ENCODE results near the gene PODXL2. TPM values are rescaled to one million over a fixed set of nuclear protein-coding genes. Genes with fewer than 3 reads are reported as not detected.

PODXL2 gene
- total RNA-seq, 2 experiments from 2014 or later = 1.9 TPM

DNA sequence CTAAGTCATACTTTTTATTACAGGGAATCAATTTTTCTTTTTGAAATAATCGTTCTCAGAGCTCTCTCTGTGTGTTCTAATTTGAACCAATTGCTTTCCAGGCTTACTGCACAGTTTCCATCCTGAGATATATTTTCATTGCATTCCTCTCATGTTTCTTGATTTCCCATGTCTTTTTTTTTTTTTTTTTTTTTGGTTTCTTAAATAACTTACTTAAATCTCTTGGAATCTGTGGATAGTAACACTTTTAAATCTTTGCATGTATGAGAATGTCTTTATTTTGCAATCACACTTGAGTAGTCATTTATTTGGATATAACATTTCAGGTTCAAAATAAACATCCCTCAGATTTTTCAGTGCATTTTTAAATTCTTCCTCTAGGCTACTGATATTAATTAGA lies 29.2 kb downstream of the PODXL2 start:
- no peak for ATAC-seq
- intact Hi-C loops (cut with DNase I, micrococcal nuclease) = loop anchor here in 1 of 2 experiments (10.0 kb wide), 1 partner anchor 177 kb away; no protein-coding TSS in a partner anchor
- CTCF ChIA-PET = interaction anchor here (0.6 to 0.9 kb wide), 2 partner anchors 14 to 28 kb away, joined by 3 to 4 read pairs; partner anchors contain the start of gene ABTB1

DNA sequence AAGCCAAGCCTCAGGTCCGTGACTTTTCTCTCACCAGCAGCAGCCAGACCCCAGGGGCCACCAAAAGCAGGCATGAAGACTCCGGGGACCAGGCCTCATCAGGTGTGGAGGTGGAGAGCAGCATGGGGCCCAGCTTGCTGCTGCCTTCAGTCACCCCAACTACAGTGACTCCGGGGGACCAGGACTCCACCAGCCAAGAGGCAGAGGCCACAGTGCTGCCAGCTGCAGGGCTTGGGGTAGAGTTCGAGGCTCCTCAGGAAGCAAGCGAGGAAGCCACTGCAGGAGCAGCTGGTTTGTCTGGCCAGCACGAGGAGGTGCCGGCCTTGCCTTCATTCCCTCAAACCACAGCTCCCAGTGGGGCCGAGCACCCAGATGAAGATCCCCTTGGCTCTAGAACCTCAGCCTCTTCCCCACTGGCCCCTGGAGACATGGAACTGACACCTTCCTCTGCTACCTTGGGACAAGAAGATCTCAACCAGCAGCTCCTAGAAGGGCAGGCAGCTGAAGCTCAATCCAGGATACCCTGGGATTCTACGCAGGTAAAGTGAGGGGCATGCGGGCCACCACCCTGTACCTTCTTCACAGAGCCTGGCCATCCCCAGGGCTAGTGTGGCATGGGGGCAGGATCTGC lies 31.8 kb downstream of the PODXL2 start:
- H3K27ac Mint-ChIP-seq = no peak overlapping the region
- H3K36me3 Mint-ChIP-seq (ENCODE audit: low read depth) = no peaks in the 10 kb centered on the region
- H3K27me3 Mint-ChIP-seq = no peaks in the 10 kb centered on the region
- H3K9me3 Mint-ChIP-seq (ENCODE audit: low read depth) = no peaks in the 10 kb centered on the region
- CTCF ChIA-PET = no interaction called here
- no peaks in the 10 kb centered on the region for H3K4me1 Mint-ChIP-seq
- POLR2A ChIA-PET = interaction anchor here (0.6 kb wide), 1 partner anchor 275 kb away, joined by 4 read pairs; no protein-coding TSS in a partner anchor
- intact Hi-C loops (cut with DNase I, micrococcal nuclease) = no loop called here
- ATAC-seq (no peak), DNase-seq (no peak)
- no peak overlapping the region for H3K4me3 Mint-ChIP-seq

More for the DNA sequence above, 29.2 kb downstream of the PODXL2 start:
- no peak overlapping the region for H3K4me3 Mint-ChIP-seq
- no peak overlapping the region for H3K27ac Mint-ChIP-seq
- no peaks in the 10 kb centered on the region for H3K27me3 Mint-ChIP-seq
- no peaks in the 10 kb centered on the region for H3K36me3 Mint-ChIP-seq (ENCODE audit: low read depth)
- no peak for DNase-seq
- H3K9me3 Mint-ChIP-seq (ENCODE audit: low read depth) = no peaks in the 10 kb centered on the region
- POLR2A ChIA-PET = interaction anchor here (0.7 kb wide), 1 partner anchor 621 kb away, joined by 4 read pairs; no protein-coding TSS in a partner anchor
- H3K4me1 Mint-ChIP-seq = no peaks in the 10 kb centered on the region

DNA sequence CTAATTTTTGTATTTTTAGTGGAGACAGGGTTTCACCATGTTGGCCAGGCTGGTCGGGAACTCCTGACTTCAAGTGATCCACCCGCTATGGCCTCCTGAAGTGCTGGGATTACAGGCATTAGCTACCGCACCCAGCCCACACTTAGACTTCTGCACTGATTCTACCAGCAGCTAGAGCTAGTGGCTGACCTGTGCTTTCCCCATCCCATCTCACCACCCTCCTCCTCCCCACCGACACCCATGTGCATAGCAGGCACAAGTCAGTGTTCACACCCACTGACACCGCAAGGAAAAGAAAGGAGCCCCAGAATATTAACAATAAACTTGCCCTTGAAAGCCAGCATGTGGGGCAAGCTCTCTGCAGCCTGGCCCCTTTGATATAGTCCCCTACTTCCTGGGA lies 32.6 kb downstream of the PODXL2 start:
- H3K27ac Mint-ChIP-seq = no peak overlapping the region
- H3K4me3 Mint-ChIP-seq = no peak overlapping the region
- no peak for DNase-seq
- CTCF ChIA-PET = interaction anchor here (0.7 to 1.5 kb wide), 2 partner anchors 10 to 120 kb away, joined by 4 read pairs; no protein-coding TSS in a partner anchor
- no peak for ATAC-seq
- no peaks in the 10 kb centered on the region for H3K4me1 Mint-ChIP-seq
- intact Hi-C loops (cut with DNase I, micrococcal nuclease) = no loop called here
- POLR2A ChIA-PET = interaction anchor here (0.6 kb wide), 1 partner anchor 274 kb away, joined by 4 read pairs; no protein-coding TSS in a partner anchor
- no peaks in the 10 kb centered on the region for H3K36me3 Mint-ChIP-seq (ENCODE audit: low read depth)
- no peaks in the 10 kb centered on the region for H3K9me3 Mint-ChIP-seq (ENCODE audit: low read depth)
- H3K27me3 Mint-ChIP-seq = no peaks in the 10 kb centered on the region

DNA sequence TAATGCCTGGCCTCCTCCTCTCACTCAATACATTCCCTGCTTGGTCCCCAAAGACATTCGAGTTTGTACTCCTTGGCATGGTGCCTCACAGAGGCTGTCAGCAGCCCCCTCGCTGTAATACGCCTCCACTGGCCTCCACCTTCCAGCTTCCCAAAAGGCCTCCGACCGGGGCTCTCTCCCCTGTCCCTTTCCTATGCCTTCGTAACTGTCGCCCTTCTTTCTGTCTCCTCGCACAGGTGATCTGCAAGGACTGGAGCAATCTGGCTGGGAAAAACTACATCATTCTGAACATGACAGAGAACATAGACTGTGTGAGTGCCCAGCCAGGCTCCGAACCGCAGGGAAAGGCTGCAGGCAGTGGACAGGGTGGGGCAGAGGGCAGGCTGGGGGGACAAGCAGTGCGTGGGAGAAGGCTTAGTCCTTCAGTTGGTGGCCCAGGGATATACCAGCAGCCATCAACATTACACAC lies 33.0 kb downstream of the PODXL2 start:
- no peak overlapping the region for H3K4me3 Mint-ChIP-seq
- ATAC-seq (no peak), DNase-seq (no peak)
- H3K4me1 Mint-ChIP-seq = no peaks in the 10 kb centered on the region
- POLR2A ChIA-PET = interaction anchor here (1.3 kb wide), 1 partner anchor 10 kb away, joined by 3 read pairs; no protein-coding TSS in a partner anchor
- intact Hi-C loops (cut with DNase I, micrococcal nuclease) = no loop called here
- H3K9me3 Mint-ChIP-seq (ENCODE audit: low read depth) = no peaks in the 10 kb centered on the region
- no peak overlapping the region for H3K27ac Mint-ChIP-seq
- no peaks in the 10 kb centered on the region for H3K36me3 Mint-ChIP-seq (ENCODE audit: low read depth)
- no peaks in the 10 kb centered on the region for H3K27me3 Mint-ChIP-seq
- CTCF ChIA-PET = interaction anchor here (0.7 to 1.5 kb wide), 2 partner anchors 11 to 120 kb away, joined by 4 read pairs; no protein-coding TSS in a partner anchor

DNA sequence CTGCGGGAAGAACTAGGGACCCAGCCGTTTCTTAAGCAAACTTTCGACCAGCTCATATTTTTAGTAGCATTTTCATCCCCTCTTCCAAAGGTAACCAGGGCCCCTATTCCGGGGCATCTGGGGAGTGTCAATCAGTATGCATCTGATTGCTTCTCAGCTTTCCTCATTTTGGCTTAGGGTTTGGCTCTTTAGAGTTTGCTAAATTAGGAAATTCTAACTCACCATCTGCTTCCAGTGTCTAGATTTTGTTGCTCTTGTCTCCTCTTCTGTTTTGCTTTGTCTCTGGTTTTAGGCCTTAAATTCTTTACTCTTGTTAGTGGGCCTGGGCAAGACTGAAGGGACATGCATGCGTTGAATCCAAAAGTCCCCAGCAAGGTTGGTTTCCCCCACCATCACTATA lies 34.2 kb downstream of the PODXL2 start:
- ATAC-seq (no peak), DNase-seq (no peak)
- POLR2A ChIA-PET = interaction anchor here (1.3 kb wide), 1 partner anchor 9 kb away, joined by 3 read pairs; no protein-coding TSS in a partner anchor
- CTCF ChIA-PET = no interaction called here
- Mint-ChIP-seq H3K9me3 (ENCODE audit: low read depth) (no peaks in the 10 kb centered on the region), H3K27me3 (no peaks in the 10 kb centered on the region), H3K27ac (no peak overlapping the region), H3K4me1 (no peaks in the 10 kb centered on the region), H3K4me3 (no peak overlapping the region), H3K36me3 (ENCODE audit: low read depth) (no peaks in the 10 kb centered on the region)
- intact Hi-C loops (cut with DNase I, micrococcal nuclease) = no loop called here

DNA sequence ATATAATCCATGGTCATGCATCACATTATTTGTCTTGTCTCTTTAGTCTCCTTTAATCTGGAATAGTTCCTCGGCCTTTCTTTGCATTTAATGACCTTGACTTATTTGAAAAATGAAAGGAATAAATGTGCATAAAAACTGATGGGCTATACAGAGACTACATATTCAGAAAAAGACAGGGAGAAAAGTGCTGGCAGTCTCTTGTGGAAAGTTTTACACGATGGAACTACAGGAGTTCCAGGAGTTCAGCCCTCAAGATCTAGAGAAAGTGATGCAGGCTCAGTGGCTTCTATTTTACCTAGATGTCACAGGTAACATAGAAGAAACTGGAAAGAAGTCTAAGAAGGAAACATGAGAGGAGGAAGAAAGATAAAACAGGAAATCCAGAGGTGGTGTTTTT lies 36.2 kb downstream of the PODXL2 start:
- no peaks in the 10 kb centered on the region for H3K4me1 Mint-ChIP-seq
- H3K4me3 Mint-ChIP-seq = no peak overlapping the region
- intact Hi-C loops (cut with DNase I, micrococcal nuclease) = no loop called here
- POLR2A ChIA-PET = no interaction called here
- H3K27me3 Mint-ChIP-seq = no peaks in the 10 kb centered on the region
- no peaks in the 10 kb centered on the region for H3K36me3 Mint-ChIP-seq (ENCODE audit: low read depth)
- CTCF ChIA-PET = no interaction called here
- ATAC-seq = no peak
- DNase-seq = no peak
- no peaks in the 10 kb centered on the region for H3K9me3 Mint-ChIP-seq (ENCODE audit: low read depth)
- H3K27ac Mint-ChIP-seq = no peak overlapping the region

DNA sequence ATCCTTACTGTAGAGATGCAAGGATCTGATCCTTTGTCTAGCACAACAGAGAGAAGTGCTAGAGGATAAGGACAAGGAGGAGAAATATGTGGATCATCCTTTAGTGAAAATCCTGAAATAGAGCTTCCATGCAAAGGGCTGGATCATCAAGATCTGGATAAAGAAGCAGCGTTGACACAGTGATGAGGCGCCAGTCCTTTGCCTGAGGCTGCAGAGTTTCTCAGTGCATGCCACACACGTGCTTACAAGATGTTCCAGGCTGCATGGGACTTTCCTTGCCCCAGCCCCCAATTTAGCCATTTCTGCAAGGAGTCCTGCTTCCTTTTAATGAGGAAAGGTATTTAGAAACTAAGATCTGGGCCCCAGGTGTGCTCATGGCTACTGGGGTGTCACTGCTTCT lies 36.6 kb downstream of the PODXL2 start:
- DNase-seq (no peak), ATAC-seq (no peak)
- H3K27ac Mint-ChIP-seq = no peak overlapping the region
- H3K4me3 Mint-ChIP-seq = no peak overlapping the region
- intact Hi-C loops (cut with DNase I, micrococcal nuclease) = no loop called here
- H3K4me1 Mint-ChIP-seq = no peaks in the 10 kb centered on the region
- H3K9me3 Mint-ChIP-seq (ENCODE audit: low read depth) = no peaks in the 10 kb centered on the region
- H3K27me3 Mint-ChIP-seq = no peaks in the 10 kb centered on the region
- ChIA-PET POLR2A (no interaction called here), CTCF (no interaction called here)
- no peaks in the 10 kb centered on the region for H3K36me3 Mint-ChIP-seq (ENCODE audit: low read depth)

DNA sequence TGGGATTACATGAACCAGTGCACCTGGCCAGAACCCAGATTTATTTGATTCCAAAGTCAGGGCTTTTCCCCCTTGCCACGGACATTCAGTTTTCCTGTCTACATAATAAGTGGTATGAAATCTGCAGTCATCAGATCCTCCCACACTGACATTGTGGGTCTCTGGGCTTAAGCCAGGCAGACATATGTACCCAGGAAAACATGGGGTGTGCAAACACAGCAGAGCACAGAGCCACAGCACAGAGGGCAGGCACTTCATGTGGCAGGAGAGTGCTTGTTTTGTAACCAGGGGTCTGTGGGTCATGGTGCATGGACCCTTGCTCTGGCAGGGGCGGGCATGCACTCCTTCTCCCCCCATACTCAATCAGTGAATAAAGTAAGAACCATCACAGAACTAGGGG lies 37.7 kb downstream of the PODXL2 start:
- H3K27ac Mint-ChIP-seq = no peak overlapping the region
- no peaks in the 10 kb centered on the region for H3K36me3 Mint-ChIP-seq (ENCODE audit: low read depth)
- H3K27me3 Mint-ChIP-seq = no peaks in the 10 kb centered on the region
- ATAC-seq (no peak), DNase-seq (no peak)
- POLR2A ChIA-PET = no interaction called here
- H3K4me1 Mint-ChIP-seq = peaks cover 2% of the 10 kb centered on the region
- CTCF ChIA-PET = no interaction called here
- H3K9me3 Mint-ChIP-seq (ENCODE audit: low read depth) = no peaks in the 10 kb centered on the region
- intact Hi-C loops (cut with DNase I, micrococcal nuclease) = no loop called here
- H3K4me3 Mint-ChIP-seq = no peak overlapping the region

DNA sequence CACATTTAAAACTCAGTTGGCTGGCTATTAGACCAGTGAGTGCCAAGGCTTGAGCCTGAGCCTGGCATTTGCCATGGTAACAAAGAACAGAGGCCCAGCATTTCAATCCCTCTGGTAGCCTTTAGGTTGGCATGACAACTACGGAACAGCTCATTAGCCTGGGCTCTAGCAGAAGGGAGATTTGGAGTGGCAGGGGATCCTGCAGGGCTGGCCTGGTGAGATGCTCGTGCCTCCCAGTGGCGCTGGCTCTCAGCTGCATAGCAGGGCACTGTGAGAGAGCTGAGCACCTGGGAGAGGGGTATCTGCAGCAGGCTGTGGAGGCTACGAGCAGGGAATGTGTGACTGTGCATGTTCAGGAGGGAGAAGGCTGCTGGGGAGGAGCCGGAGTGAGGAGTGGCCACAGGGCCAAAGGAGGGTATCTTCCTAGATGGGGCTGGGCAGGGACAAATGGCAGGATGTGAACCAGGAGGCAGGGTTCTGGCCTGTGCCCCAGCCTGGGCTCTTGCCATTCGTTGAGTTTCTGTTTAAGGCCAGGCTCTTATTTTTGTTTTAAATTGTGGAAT lies 38.2 kb downstream of the PODXL2 start:
- no peaks in the 10 kb centered on the region for H3K27me3 Mint-ChIP-seq
- no peak for DNase-seq
- POLR2A ChIA-PET = no interaction called here
- intact Hi-C loops (cut with DNase I, micrococcal nuclease) = no loop called here
- no peaks in the 10 kb centered on the region for H3K36me3 Mint-ChIP-seq (ENCODE audit: low read depth)
- H3K27ac Mint-ChIP-seq = no peak overlapping the region
- no peak for ATAC-seq
- no peaks in the 10 kb centered on the region for H3K9me3 Mint-ChIP-seq (ENCODE audit: low read depth)
- CTCF ChIA-PET = no interaction called here
- H3K4me1 Mint-ChIP-seq = peaks cover 2% of the 10 kb centered on the region
- no peak overlapping the region for H3K4me3 Mint-ChIP-seq

DNA sequence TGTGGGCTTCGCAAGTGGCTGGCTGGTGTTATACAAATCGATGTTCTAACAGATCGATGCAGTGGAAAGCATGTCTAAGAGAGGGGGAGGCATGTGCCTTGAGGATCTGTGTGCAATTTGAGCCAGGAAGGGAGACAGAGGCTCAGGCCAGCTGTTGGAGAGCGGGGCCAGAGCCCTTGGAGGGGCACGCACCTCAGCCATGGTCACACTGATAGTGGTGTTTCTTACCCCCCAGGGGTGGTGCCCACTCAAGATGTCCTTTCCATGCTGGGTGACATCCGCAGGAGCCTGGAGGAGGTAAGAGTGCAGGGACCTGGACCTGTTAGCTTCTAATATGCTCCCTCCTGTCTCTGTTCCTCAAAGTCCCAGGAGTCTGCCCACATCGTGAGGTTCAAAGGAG lies 39.9 kb downstream of the PODXL2 start:
- H3K27me3 Mint-ChIP-seq = no peaks in the 10 kb centered on the region
- no peak overlapping the region for H3K27ac Mint-ChIP-seq

DNA sequence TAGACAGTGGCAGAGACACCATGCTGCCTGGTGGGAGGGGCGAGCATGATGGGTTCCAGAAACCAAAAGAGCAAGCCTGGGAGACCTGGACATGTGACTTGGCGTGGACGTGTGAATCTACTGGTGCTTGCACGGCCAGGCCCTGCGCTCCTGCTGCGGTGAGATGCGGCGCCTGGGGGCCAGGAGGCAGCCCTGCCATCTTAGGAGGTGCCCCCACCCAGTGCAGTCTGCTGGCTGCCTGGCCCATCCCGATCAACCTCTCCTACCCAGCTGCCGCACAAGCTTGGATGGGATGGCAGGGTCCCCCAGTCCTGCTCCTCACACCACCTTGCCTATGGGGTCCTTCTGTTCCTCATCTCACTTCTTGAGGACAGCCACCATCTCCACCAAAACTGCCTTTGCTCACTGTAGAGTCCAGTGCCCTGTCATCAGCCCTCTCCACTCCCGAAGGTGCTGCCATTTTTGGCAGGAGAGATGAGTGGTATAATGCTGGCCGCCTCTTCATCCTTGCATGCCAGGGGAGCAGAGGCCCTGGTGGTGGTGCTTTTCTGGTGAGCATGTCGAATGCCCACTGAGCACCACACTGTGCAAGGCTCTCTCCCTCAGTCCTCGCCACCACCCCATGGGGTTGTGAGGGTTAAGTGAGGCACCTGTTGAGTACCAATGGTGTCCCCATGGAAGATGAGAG lies 40.7 kb downstream of the PODXL2 start:
- H3K4me3 Mint-ChIP-seq = no peak overlapping the region
- H3K27ac Mint-ChIP-seq = no peak overlapping the region
- no peaks in the 10 kb centered on the region for H3K27me3 Mint-ChIP-seq
- DNase-seq (no peak), ATAC-seq (no peak)
- POLR2A ChIA-PET = no interaction called here
- CTCF ChIA-PET = no interaction called here
- H3K9me3 Mint-ChIP-seq (ENCODE audit: low read depth) = no peaks in the 10 kb centered on the region
- H3K36me3 Mint-ChIP-seq (ENCODE audit: low read depth) = no peaks in the 10 kb centered on the region
- H3K4me1 Mint-ChIP-seq = peaks cover 14% of the 10 kb centered on the region
- intact Hi-C loops (cut with DNase I, micrococcal nuclease) = loop anchor here (5.0 kb wide), 2 partner anchors 383 to 1758 kb away; partner anchors contain the start of genes EFCAB12 (in 1 of the 2) and SEC61A1 (in 1 of the 2)

More for the DNA sequence above, 39.9 kb downstream of the PODXL2 start:
- peaks cover 7% of the 10 kb centered on the region for H3K4me1 Mint-ChIP-seq
- ChIA-PET CTCF (interaction anchor here (0.6 kb wide), 1 partner anchor 14 kb away, joined by 4 read pairs; no protein-coding TSS in a partner anchor), POLR2A (interaction anchor here (0.6 kb wide), 1 partner anchor 24 kb away, joined by 6 read pairs; no protein-coding TSS in a partner anchor)
- no peaks in the 10 kb centered on the region for H3K9me3 Mint-ChIP-seq (ENCODE audit: low read depth)
- intact Hi-C loops (cut with DNase I, micrococcal nuclease) = no loop called here
- DNase-seq (no peak), ATAC-seq (no peak)
- no peak overlapping the region for H3K4me3 Mint-ChIP-seq
- H3K36me3 Mint-ChIP-seq (ENCODE audit: low read depth) = no peaks in the 10 kb centered on the region
